ENCODE results near the gene ZBTB8B. TPM values are rescaled to one million over a fixed set of nuclear protein-coding genes. Genes with fewer than 3 reads are reported as not detected.
"Not testable (repeated sequence)": the region's sequence is repeated elsewhere in the genome, so short reads cannot be mapped to it uniquely, and the experiment has no call there.

The ZBTB8B gene
- 1.3 and 1.4 TPM in 2 replicates for polyA plus RNA-seq (2014; cell fraction: cytosol; rRNA removed)
- 1.3 and 2.4 TPM in 2 replicates for polyA plus RNA-seq (2014; cell fraction: nucleus; rRNA removed)

DNA sequence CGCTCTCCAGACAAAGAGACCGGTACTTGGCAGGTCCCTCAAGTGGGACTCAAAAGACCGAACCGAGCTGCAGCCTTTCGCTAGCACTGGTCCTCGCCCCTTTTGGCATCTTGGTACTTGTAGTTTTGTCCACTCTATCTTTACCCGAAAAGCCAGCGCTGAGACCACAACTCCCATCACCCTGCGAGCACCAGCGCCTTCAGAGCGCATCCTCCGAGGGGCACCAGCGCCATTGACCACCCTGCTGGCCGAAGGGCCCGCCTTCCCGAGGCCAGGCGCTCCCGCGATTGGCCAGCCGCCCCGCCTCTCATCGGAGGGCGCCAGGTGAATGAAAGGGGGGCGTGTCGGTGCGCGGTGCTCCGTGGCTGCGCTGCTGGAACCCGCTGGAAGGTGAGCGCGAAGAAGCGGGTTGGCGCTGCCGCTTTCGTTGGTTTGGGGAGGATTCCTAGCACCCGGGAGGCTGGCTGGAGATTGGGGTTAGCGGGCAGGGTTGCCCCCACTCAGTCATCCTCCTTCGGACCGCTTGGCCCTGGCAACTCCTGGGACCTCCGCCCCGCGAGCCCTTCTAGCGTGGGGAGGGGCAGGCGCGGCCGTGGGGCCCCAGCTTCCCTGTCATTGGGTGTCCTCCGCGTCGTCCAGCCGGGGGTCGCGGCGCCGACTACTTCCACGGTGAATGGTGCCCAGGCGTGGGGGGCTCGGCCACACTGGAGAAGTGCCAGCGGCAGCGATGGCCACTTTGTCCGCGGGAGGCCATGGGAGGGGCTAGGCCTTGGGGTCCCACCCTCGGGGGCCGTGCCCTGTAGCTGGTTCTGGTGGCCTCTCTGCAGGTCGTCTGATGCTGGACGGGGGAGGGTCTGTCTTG lies at the start of gene ZBTB8B:
TSS of gene ZBTB8B (plus strand) at position 357 of the 862 bp plus-strand sequence. CDS start 5,553 bp downstream, outside the sequence.
- peak; percentile 94 for DNase-seq (ENCODE audit: low spot score)

DNA sequence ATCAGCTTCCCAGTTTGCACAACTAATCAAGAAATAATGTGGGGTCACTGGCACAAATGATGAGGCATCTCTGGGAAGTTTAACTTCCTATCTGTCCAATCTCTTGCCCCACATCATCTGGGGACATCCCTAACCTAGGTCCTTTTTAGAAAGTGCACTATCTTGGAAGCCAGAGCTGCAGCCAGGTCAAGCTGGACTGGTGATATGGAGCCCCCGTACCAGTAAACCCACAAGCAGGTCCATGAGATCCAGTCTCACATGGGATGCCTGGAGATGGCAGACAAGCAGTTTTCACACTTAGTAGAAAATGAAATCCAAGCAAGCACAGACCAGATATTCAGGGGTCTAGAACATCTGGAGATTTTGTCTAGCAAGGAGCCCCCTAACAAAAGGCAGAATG lies 43.1 kb upstream of the ZBTB8B start:
- DNase-seq (ENCODE audit: low spot score), result no peak

DNA sequence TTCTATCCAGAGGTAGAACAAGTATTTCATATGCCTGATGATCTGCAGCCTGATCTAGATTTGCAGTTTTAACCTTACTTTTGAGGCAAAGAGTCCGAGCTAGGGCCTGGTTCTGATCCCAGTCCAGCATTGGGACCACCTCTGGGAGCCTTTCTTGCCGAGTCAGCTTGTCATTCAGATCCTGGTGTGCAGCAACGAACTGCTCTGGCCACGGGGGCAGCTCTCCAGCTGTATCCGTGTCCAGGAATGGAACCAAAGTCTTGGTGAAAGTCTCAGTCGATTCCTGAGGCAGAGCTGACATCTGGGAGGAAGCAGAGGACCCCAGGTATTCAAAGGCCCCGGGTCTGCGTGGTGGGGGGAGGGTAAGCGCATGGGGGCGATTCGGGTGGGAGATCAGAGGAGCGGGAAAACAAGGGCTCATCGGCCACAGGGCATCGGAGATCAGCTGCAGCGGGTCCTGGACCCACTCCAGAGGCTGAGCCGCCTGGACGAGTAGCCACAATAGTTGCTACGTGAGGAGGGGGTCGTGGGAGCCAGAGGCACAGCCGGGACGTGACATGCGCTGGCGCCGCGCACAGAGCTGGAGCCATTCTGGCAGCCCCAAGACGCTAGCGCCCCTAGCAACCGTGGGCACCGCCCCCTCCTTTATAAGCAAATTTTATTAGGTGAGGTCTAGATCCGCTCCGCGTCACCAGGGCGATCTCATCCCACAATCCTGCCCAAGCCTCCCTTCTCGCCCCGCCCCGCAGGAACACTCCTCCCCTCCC lies 38.2 kb upstream of the ZBTB8B start:
- DNase-seq (ENCODE audit: low spot score), result peak; percentile 52

DNA sequence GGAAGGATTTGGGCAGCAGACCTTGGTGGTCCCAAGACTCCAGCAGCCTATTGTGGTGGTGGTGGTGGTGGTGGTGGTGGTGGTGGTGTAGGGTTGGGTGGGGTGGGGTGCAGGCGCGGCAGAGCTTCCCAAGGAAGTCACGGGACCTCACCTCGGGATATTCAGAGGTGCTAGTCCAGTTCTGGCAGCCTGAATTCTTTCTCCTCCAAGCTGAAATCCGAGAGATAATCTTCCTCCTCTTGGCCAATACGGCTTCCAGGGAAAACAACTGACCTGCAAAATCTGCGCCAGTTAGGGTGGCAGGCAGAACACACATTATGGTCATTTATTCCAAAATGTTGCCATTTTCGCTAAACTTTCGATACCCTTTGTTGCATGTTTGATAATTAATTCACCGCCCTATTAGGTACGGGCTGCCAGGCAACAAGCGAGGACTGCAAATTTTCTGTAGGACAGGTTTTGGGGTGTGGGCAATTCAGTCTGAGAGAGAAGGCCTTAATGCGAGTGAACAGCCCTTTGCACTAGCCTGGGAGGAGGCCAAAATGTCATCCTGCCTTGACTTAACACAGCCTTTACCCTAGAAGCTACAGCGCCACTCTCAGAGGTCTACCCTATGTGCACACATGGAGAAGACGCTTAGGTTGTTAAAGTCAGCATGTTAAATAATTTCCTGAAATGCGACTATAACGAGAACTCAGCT lies 37.5 kb upstream of the ZBTB8B start:
- no peak for DNase-seq (ENCODE audit: low spot score)

DNA sequence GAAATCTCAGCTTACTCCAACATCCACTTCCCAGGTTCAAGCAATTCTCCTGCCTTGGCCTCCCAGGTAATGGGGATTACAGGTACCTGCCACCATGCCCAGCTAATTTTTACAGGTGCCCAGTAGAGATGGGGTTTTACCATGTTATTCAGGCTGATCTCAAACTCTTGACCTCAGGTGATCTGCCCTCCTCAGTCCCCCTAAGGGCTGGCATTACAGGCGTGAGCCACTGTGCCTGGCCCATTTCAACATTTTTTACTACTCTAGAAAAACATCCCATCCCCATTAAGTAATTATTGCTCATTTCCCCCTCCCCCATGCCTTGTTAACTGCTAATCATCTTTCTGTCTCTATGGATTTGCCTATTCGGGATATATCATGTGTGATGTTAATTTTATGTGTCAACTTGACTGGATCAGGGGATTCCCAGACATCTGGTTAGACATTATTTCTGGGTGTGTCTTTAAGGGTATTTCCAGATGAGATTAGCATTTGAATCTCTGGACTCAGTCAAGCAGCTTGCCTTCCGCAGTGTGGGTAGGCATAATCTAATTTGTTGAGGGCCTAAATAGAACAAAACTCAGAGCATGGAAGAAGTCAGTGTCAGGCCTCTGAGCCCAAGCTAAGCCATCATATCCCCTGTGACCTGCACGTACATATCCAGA lies 33.0 kb upstream of the ZBTB8B start:
- DNase-seq (ENCODE audit: low spot score), result no peak

DNA sequence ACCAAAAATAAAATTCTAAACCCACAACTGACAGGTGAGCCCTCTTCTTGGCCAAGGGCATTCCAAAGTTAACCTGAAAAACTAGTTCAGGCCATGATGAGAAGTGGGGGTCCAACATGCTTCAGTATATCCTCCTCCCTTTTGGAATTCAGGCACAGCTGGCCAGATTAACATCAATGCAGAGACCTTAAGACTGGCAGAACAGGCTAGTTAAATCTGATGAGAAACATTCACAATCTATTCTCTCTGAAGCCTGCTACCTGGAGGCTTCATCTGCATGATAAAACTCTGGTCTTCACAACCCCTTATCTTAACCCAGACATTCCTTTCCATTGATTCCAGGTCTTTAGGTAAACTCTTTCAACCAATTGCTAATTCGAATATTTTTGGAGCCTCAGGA lies 26.7 kb upstream of the ZBTB8B start:
- DNase-seq (ENCODE audit: low spot score), result no peak

DNA sequence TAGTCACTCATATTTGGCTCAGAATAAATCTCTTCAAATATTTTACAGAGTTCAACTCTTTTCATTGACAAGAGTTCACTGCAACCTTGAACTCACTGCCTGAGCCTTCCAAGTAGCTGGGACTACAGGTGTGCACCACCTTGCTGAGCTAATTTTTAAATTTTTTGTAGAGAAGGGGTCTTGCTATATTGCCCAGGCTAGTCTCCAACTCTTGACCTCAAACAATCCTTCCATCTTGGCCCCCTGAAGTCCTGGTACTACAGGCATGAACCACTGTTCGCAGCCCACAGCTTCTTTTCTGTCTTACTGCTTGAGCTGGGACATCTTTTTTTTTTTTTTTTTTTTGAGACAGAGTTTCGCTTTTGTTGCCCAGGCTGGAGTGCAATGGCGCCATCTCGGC lies 26.1 kb upstream of the ZBTB8B start:
- DNase-seq (ENCODE audit: low spot score), result not testable (repeated sequence)

DNA sequence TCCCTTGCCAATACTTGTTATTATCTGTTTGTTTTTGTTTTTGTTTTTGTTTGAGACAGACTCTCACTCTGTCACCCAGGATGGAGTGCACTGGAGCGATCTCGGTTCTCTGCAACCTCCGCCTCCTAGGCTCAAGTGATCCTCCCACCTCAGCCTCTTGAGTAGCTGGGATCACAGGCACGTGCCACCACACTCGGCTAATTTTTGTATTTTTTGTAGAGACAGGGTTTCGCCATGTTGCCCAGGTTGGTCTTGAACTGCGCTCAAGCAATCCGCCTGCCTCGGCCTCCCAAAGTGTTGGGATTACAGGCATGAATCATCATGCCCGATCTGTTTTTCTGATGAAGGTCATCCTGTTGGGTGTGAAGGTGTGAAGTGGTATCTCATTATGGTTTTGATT lies 23.4 kb upstream of the ZBTB8B start:
- DNase-seq (ENCODE audit: low spot score), result not testable (repeated sequence)

DNA sequence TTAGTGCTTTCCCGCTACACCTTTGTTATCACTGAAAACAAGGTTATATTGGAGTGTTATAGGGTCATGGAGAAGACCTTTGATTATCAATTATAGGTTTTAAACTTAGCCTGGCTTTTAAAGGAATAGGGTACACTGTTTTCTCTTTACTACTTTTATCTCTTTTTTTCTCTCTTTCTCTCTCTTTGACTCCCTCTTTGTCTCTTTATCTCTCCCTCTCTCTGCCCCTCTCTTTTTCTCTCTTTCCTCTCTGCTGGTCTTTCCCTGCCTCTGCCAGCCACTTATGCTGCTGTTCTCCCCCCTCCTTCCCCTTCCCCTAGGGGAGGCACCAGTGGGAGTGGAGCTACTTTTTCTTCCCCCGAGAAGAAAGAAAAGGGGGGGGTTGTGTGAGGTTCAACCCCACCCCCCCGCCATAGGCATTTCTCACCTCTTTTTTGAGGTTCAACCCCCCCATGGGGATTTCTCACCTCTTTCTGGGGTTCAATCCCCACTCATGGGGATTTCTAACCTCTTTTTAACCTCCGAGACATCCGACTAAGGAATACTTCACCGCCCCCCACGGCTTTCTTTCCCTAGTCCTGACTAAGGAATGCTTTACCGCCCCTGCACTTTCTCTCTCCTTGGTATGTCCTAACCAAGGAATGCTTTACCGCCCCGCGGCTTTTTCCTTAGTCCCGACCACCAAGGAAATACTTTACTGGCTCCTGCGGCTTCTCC lies 17.2 kb upstream of the ZBTB8B start:
- peak; percentile 16 for DNase-seq (ENCODE audit: low spot score)

DNA sequence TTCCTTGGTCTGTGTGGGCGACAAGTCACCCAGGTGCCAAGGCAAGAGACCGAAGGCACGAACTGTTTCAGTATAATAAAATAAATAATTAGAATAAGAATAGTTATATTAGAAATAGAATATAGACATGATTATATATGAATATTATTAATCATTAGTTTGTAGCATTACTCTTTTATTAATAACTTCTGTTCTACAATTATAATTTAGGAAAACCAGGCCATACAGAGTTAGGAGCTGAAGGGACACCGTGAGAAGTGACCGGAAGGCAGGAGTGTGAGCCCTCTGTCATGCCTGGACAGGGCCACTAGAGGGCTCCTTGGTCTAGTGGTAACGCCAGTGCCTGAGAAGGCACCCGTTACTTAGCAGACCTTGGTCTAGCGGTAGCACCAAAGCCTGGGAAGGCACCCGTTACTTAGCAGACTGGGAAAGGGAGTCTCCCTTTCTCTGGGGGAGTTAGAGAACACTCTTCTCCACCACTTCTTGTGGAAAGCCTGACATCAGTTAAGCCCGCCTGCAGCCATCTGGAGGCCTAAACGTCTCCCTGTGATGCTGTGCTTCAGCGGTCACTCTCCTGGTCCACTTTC lies 16.6 kb upstream of the ZBTB8B start:
- peak; percentile 77 for DNase-seq (ENCODE audit: low spot score)

DNA sequence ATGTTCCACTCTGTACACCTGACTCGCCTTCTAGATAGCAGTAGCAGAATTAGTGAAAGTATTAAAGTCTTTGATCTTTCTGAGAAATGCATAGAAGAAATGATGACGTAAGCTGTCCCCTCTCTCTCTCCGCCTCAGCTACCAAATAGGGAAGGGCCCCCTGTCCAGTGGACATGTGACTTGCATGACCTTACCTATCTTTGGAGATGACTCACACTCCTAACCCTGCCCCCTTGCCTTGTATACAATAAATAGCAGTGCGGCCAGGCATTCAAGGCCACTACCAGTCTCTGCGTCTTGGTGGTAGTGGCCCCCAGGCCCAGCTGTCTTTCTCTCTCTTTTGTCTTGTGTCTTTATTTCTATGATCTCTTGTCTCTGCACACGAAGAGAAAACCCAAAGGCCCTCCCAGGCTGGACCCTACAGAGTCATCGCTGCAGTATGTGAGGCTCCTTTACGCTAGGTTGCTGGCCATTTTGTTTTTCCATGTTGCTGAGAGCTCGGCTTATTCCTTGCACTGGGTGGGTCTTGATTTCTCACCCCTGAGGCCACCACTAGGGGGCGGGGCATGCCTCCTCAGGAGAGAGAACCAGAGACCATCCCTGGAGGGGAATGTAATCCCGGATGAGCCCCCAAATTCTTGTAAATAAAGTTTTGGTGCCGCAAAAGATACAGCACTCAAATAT lies 16.0 kb upstream of the ZBTB8B start:
- peak; percentile 54 for DNase-seq (ENCODE audit: low spot score)

DNA sequence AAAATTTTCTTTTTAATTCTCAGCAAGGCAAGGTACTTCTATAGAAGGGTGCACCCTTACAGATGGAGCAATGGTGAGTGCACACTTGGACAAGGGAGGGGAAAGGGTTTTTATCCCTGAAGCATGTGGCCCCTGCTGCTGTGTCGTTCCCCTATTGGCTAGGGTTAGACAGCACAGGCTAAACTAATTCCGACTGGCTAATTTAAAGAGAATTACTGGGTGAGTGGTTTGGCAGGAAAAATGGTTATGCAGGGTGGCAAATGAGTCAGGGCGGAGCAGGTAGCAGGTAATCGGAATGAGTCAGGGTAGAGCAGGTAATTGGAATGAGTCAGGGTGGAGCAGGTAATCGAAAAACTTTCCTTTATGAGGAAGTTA lies 15.4 kb upstream of the ZBTB8B start:
- DNase-seq (ENCODE audit: low spot score), result not testable (repeated sequence)

DNA sequence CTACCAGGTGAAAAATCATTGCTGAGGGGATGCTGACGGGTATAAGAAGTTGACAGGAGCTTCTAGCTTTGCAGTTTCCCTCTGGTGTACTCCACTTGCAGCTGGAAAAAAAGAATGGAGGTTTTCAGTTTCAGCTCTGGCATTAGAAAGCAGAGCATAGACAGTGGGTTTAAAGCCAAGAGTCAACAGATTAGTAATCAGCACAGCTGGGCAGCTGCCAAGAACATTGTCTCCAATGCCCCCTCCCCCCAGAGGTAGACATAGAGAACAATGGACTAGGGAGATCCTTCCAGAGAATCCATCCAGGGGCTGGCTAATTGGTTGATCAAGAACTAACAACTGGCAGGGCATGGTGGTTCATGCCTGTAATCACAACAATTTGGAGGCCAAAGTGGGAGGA lies 10.1 kb upstream of the ZBTB8B start:
- no peak for DNase-seq (ENCODE audit: low spot score)

DNA sequence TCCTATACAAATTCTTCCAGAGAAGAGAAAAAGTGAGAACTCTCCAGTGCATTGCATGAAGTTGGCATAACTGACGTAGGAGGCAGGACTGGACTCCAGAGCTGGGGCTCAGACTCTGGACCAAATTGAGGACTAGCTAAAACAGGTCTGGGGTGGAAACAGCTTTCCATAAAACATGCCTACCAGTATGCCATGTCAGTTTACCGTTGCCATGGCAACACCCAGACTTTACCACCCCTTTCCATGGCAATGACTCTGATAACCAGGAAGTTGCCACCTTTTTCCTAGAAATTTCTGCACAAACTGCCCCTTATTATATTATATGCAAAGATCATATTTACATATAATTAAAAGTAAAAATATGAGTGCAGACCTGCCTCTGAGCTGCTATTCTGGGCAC lies 8.9 kb upstream of the ZBTB8B start:
- no peak for DNase-seq (ENCODE audit: low spot score)

DNA sequence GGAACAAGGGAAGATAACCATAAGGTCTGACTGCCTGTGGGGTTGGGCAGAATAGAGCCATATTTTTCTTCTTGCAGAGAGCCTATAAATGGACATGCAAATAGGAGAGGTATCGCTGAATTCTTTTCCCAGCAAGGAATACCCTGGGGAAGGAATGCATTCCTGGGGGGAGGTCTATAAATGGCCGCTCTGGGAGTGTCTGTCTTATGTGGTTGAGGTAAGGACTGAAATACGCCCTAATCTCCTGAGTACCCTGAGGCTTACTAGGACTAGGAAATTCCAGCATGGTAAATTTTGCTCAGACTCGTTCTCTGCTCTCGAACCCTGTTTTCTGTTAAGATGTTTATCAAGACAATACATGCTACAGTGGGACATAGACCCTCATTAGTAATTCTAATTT lies 6.1 kb upstream of the ZBTB8B start:
- DNase-seq (ENCODE audit: low spot score), result not testable (repeated sequence)

DNA sequence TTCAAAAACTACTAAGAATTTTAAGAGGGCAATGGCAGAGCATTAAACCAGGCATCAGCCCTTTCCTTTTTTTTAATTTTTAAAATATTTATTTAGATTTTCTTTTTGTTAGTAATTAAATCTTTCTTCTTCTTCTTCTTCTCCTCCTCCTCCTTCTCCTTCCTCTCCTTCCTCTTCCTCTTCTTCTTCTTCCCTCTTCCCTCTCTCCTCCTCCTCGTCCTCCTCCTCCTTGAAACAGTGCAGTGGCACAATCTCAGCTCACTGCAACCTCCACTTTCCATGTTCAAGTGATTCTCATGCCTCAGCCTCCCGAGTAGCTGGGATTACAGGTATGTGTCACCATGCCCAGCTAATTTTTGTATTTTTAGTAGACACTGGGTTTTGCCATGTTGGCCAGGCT lies 1.9 kb upstream of the ZBTB8B start:
- DNase-seq (ENCODE audit: low spot score), result not testable (repeated sequence)

DNA sequence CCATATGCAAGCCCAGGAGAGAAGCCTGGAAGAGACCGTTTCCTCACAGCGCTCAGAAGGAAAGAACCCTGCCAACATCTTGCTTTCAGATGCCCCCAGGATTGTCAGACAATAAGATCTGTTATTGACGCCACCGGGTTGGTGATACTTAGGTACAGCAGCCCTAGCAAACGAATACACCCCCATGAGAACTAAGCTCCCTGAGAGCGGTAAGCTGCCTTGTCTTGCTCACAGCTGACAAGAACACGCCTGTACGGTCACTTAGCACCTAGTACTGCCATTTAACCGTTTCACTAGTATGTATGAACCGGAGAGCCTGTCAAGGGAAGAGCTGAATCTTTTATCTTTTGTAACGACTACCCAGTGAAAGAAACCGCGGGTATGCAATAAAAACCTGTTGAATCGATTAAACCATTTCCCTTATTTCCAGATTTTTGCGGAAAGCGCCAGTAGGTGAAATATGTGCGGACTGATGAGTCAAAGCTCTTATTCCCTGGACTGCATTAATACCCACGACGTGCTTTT lies 619 bp upstream of the ZBTB8B start:
- DNase-seq (ENCODE audit: low spot score), result peak; percentile 32

DNA sequence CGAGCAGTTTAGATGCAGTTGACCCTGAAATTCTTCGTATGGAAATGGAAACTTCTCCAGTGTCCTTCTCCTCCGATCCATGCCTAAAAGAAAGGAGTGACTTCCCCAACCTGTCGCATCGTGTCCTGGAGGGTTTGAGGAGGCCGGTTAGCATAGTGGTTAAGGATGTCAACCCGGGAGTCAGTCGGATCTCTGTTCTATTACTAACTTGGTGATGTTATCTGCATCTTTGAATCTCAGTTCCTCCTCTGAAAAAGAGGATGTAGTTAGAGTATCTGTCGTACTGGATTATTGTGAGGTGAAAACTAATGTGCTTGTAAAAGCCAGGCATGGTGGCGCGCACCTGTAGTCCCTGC lies 684 bp downstream of the ZBTB8B start:
- no peak for DNase-seq (ENCODE audit: low spot score)

DNA sequence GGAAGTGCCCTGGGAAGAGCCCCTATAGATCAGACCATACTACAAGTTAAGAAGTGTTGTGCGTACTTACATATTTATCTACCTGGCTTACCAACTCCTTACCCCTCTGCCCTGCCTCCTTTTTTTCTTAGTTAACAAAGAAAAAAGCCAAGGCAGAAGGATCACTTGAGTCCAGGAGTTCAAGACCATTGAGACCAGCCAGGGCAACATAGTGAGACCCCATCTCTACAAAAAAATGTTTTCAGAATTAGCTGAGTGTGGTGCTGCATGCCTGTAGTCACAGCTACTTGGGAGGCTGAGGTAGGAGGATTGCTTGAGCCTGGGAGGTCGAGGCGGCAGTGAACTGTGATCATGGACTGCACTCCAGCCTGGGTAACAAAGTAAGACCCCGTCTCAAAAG lies 1.9 kb downstream of the ZBTB8B start:
- no peak for DNase-seq (ENCODE audit: low spot score)

DNA sequence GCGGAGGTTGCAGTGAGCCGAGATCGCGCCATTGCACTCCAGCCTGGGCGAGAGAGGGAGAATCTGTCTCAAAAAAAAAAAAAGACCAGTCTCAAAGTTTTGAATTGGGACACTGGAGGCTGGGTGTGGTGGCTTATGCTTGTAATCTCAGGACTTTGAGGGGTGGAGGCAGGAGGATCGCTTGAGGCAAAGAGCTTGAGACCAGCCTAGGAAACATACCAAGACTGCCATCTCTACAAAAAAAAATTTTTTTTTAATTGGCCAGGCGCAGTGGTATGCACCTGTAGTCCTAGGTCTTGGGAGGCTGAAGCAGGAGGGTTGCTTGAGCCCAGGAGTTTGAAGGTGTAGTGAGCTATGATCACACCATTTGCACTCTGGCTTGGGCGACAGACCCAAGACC lies 3.9 kb downstream of the ZBTB8B start:
- DNase-seq (ENCODE audit: low spot score), result no peak
